HS-5 (cell line): ENCODE measurements around the gene ARNT2.
"Not testable (repeated sequence)": the region's sequence is repeated elsewhere in the genome, so short reads cannot be mapped to it uniquely, and the experiment has no call there.

Experiments used
- DNase-seq: peaks from one replicate; pipeline ENCODE4 v3.0.0-alpha.2; 2012; ENCODE audit warnings: low read depth

ARNT2 gene

GRCh38 chr15:80615783-80616391, 211.7 kb downstream of the ARNT2 start:
- no peak for DNase-seq

DNA sequence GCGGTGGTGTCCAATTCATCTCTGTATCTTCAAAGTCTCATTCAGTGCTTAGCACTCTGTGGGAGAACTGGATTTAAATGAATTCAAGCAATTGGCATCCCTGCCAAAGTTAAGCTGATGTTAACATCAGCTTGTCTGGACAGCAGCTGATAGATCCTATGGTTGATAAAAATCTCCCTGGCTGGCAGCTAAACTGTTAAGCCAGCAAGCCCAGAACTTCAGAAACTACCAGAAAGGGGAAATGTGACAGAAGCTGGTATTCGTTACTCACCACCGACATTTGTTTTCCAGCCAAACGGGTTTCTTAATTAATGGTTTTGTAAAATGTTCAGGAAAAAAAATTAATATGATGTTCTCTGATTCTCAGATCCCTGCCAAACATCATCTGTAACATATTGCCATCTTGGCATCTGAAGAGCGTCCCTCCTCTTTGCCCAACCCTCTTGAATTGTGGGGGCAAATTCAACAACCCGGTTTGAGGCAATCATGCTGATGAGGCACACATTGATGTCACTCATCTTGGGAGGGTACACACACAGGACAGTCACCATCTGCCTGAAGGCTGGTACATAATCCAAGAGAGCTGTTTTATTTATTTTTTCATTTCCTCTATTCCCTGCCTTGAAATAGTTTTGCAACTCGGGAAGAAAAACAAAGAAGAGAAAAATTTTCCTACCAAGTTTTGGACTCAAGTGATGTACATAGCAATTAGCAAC, 214.7 kb downstream of the ARNT2 start:
- DNase-seq, result no peak

GRCh38 chr15:80619680-80620079, 215.5 kb downstream of the ARNT2 start:
- no peak for DNase-seq

DNA sequence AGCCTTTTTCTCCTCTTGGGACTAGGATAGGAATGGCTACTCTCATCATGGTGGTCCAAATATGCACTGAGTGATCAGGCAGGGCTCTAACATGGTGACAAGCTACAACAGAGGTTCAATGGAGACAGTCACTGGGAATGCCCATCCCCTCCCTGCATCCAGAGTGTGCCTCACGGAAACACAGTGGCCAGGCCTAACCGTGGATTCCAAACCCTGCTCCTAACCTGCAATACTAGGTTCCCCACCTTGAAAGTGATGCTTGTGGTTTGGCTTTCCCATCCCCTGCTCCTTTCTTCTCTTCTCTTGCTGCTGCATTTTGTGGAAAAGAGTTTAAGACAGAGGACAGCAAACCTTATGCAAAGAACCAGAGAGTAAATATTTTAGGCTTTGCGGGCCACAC, 216.0 kb downstream of the ARNT2 start:
- no peak for DNase-seq

GRCh38 chr15:80620931-80621330, 216.7 kb downstream of the ARNT2 start:
- DNase-seq, result no peak

GRCh38 chr15:80626643-80627120, 222.5 kb downstream of the ARNT2 start:
- DNase-seq, result no peak

- DNase-seq, result no peak
Measured at GRCh38 chr15:80629355-80629754, 225.2 kb downstream of the ARNT2 start.

DNA sequence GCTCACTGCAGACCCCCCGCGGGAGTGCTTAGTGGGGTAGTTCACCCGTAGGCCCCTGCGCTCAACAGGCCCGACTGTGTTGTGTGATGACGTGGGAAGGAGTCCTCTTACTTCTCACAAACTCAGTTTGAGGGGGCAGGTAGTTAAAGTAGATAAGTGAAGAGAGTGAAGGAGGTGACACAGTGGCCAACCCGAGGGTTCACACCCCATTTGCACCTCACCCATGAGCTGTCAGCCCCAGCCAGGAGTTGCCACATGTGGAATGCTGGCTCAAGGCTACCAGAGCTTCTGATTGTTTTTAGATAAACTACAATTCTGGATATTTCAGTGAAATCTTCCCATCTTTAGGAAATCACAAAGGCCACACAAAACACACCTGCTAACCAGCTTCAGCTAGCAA, 226.8 kb downstream of the ARNT2 start:
- no peak for DNase-seq

DNA sequence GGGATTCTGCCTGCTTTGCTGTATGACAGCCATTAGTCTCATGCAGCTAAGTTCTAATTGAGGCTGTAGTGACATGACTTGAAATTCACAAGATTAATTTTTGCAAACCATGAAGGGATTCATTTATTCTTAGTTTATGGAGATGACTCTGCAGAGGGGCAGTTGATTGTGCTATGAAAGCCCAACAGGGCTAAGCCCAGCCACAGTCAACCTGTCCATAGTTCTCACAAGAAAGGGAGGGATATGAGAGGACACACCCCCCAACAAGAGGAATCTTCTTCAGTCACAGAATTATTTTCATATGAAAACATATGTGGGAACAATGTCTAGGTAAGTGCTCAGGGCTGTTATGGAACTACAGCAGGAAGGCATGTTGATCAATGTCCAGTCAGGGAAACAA, 229.0 kb downstream of the ARNT2 start:
- DNase-seq, result no peak

DNA sequence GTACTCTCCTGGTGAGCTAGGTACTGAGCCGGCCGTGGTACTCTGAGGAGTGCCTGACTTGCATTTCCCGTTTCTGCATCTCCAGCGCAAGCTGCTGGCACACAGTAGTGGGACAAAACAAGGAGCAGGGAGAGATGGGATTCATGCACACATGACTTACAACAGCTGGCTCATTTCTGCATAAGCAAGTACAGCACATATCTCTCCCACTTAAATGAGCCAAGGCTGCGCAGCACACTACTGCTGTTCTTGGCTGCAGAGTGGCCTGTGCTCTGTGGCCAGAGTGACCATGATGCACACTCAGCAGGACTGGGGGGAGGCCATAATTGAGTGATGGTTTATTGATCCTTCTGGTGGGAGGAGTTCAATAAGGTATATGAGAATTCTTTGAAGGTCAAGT, 231.8 kb downstream of the ARNT2 start:
- DNase-seq, result no peak

DNA sequence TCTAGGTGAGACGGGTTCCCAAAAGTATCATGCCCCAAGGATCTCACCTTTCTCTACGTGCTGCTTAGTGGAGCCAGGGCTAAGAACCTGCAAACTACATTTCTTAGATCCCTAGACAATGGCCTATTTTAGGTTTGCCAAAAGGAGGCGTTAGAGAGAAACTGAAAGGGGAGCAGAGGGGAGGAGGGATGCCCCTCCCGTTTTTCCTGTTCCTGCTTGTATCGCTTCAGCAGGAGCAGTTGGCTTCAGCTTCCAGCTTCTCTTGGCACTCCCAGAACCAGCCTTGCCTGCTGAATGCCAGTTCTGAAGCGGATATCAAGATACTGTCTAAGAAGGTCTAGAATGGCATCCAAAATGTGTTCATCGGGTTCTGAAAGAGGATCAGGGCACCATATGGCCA, 232.5 kb downstream of the ARNT2 start:
- DNase-seq, result no peak

DNA sequence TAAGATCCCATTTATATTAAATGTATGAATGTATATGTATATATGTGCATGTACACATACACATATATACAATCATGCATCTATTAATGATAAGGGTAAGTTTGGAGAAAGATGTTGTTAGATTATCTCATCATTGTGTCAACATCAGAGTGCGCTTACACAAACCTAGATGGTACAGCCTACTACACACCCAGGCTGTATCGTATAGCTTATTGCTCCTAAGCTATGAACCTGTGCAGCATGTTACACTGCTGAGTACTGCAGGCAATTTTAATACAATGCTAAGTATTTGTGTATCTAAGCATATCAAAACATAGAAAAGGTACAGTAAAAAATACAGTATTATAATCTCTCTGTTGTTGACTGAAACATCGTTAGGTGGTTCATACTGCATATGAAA, 233.6 kb downstream of the ARNT2 start:
- DNase-seq, result no peak

- no peak for DNase-seq
Measured at GRCh38 chr15:80638553-80639167, 234.5 kb downstream of the ARNT2 start.

- DNase-seq, result no peak
Measured at GRCh38 chr15:80639168-80639555, 235.0 kb downstream of the ARNT2 start.

- DNase-seq, result no peak
Measured at GRCh38 chr15:80640531-80641121, 236.4 kb downstream of the ARNT2 start.

DNA sequence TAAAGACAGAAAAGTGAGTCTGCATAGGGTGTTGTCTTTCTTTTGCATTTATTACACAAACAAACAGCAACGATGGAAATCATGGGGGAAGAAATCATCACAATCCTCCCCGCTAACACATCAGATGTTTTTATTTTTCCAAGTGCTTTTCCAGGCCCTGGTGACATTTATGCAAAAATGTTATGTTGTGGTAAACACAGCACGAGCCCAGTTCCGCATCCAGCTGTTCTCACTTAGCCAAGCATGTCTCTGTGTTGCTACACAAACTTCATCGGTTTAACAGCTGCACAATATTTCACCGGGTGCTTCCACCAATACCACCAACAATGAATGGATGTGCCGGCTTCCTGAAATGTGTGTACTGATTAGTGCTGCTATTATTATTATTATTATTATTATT, 237.2 kb downstream of the ARNT2 start:
- no peak for DNase-seq

GRCh38 chr15:80643431-80643951, 239.3 kb downstream of the ARNT2 start:
- peak; percentile 79 for DNase-seq

GRCh38 chr15:80645494-80646065, 241.4 kb downstream of the ARNT2 start:
- no peak for DNase-seq

- not testable (repeated sequence) for DNase-seq
Measured at GRCh38 chr15:80647424-80647823, 243.2 kb downstream of the ARNT2 start.
